GM21528 (cell line): Measurements from ENCODE around the gene STARD9.
A peak's percentile ranks its signal among the peaks of the same experiment; 100 is the strongest.

Experiments
- ATAC-seq: cut with Tn5 transposase; IDR thresholded peaks from one replicate; pipeline ENCODE4 v1.9.1; 2021; ENCODE audit warnings: mild to moderate bottlenecking, moderate library complexity; ENCODE audit not compliant: unreplicated experiment, low FRiP score

Gene STARD9

GRCh38 chr15:42725331-42725903 lies 150.0 kb downstream of the STARD9 start:
- no peak for ATAC-seq

- ATAC-seq = no peak
Observed at GRCh38 chr15:42726114-42726513, 150.7 kb downstream of the STARD9 start.

- ATAC-seq = no peak
Observed at GRCh38 chr15:42727750-42728381, 152.5 kb downstream of the STARD9 start.

GRCh38 chr15:42728560-42728959 lies 153.2 kb downstream of the STARD9 start:
- ATAC-seq = no peak

- no peak for ATAC-seq
Observed at GRCh38 chr15:42728972-42729371, 153.6 kb downstream of the STARD9 start.

- ATAC-seq = no peak
Observed at GRCh38 chr15:42729409-42729808, 154.0 kb downstream of the STARD9 start.

- ATAC-seq = no peak
Observed at GRCh38 chr15:42730135-42730534, 154.7 kb downstream of the STARD9 start.

GRCh38 chr15:42730536-42730935 lies 155.1 kb downstream of the STARD9 start:
- no peak for ATAC-seq

GRCh38 chr15:42731461-42731860 lies 156.1 kb downstream of the STARD9 start:
- no peak for ATAC-seq

- no peak for ATAC-seq
Observed at GRCh38 chr15:42732095-42732827, 156.9 kb downstream of the STARD9 start.

GRCh38 chr15:42733027-42733426 lies 157.6 kb downstream of the STARD9 start:
- ATAC-seq = no peak

- ATAC-seq = no peak
Observed at GRCh38 chr15:42734076-42734672, 158.8 kb downstream of the STARD9 start.

- no peak for ATAC-seq
Observed at GRCh38 chr15:42735382-42736165, 160.2 kb downstream of the STARD9 start.

- peak; percentile 34 for ATAC-seq
Observed at GRCh38 chr15:42736178-42736792, 160.9 kb downstream of the STARD9 start.

GRCh38 chr15:42736793-42737528 lies 161.6 kb downstream of the STARD9 start, which contains the start of gene CDAN1:
CDAN1 (minus strand) TSS chr15:42737128; CDS start chr15:42737102, 26 bp downstream.
- ATAC-seq = peak; percentile 74

GRCh38 chr15:42737529-42738328 lies 162.3 kb downstream of the STARD9 start:
- peak; percentile 4 for ATAC-seq

- ATAC-seq = no peak
Observed at GRCh38 chr15:42741710-42742109, 166.3 kb downstream of the STARD9 start.

GRCh38 chr15:42742149-42742548 lies 166.7 kb downstream of the STARD9 start:
- no peak for ATAC-seq

GRCh38 chr15:42744195-42744594 lies 168.8 kb downstream of the STARD9 start:
- no peak for ATAC-seq
